COR-L47 (cell line): ENCODE data around the gene CENPX.
A peak's percentile ranks its signal among the peaks of the same experiment; 100 is the strongest.

Experiments
- DNase-seq: peaks from one replicate; lab custom pipeline; 2025; lab: John Stamatoyannopoulos, UW

Gene CENPX

GRCh38 chr17:82055023-82055964 lies 32.6 kb upstream of the CENPX start:
- no peak for DNase-seq

GRCh38 chr17:82054351-82055022 lies 31.8 kb upstream of the CENPX start:
- DNase-seq, result no peak

GRCh38 chr17:82053556-82054263 lies 31.0 kb upstream of the CENPX start:
- DNase-seq, result no peak

- no peak for DNase-seq
Measured at GRCh38 chr17:82053130-82053529, 30.5 kb upstream of the CENPX start.

- DNase-seq, result no peak
Measured at GRCh38 chr17:82052638-82053059, 30.0 kb upstream of the CENPX start.

- DNase-seq, result peak; percentile 54
Measured at GRCh38 chr17:82051776-82052637, 29.3 kb upstream of the CENPX start, which contains the start of the genes GPS1 and RFNG. Gene GPS1, plus strand, starts transcription at chr17:82051898. Its CDS starts 34 bp downstream, at chr17:82051932. Gene RFNG, minus strand, starts transcription at chr17:82051811. Its CDS starts 45 bp downstream, at chr17:82051766.

- no peak for DNase-seq
Measured at GRCh38 chr17:82050761-82051641, 28.3 kb upstream of the CENPX start.

GRCh38 chr17:82050152-82050760 lies 27.6 kb upstream of the CENPX start:
- DNase-seq, result no peak

GRCh38 chr17:82049521-82049971 lies 26.9 kb upstream of the CENPX start:
- DNase-seq, result no peak

GRCh38 chr17:82049106-82049505 lies 26.4 kb upstream of the CENPX start:
- no peak for DNase-seq

GRCh38 chr17:82048571-82048971 lies 25.9 kb upstream of the CENPX start:
- no peak for DNase-seq

- DNase-seq, result no peak
Measured at GRCh38 chr17:82047914-82048570, 25.4 kb upstream of the CENPX start.

GRCh38 chr17:82047379-82047778 lies 24.7 kb upstream of the CENPX start:
- DNase-seq, result no peak

- no peak for DNase-seq
Measured at GRCh38 chr17:82046903-82047302, 24.2 kb upstream of the CENPX start.

- no peak for DNase-seq
Measured at GRCh38 chr17:82045936-82046484, 23.3 kb upstream of the CENPX start.

GRCh38 chr17:82043507-82043906 lies 20.8 kb upstream of the CENPX start:
- DNase-seq, result no peak

- DNase-seq, result no peak
Measured at GRCh38 chr17:82042649-82043048, 20.0 kb upstream of the CENPX start.

- no peak for DNase-seq
Measured at GRCh38 chr17:82041144-82041814, 18.6 kb upstream of the CENPX start.
